GM10248 (cell line): ENCODE results near the gene JARID2.

Experiments used
- CTCF ChIA-PET: fragments of 300-600 bp; sonication (Branson Sonifier 250); formaldehyde crosslinking; extraction: SDS; loops from one replicate; lab custom pipeline; 2021; ENCODE audit warnings: antibody characterized with exemption; lab: Yijun Ruan, JAX
- POLR2A ChIA-PET: fragments of 350-650 bp; sonication (Branson Sonifier 250); formaldehyde crosslinking; extraction: SDS; loops from one replicate; lab custom pipeline; 2020; ENCODE audit warnings: antibody characterized with exemption; lab: Yijun Ruan, JAX
- DNase-seq: peaks from one replicate; pipeline ENCODE4 v3.0.0; 2012; ENCODE audit errors: extremely low spot score
- CTCF ChIP-seq: IDR thresholded peaks from 2 replicates; pipeline ENCODE4 v1.5.1; 2012; ENCODE audit warnings: mild to moderate bottlenecking, low read depth; ENCODE audit errors: extremely low read depth, missing control alignments, control extremely low read depth

Gene JARID2

DNA sequence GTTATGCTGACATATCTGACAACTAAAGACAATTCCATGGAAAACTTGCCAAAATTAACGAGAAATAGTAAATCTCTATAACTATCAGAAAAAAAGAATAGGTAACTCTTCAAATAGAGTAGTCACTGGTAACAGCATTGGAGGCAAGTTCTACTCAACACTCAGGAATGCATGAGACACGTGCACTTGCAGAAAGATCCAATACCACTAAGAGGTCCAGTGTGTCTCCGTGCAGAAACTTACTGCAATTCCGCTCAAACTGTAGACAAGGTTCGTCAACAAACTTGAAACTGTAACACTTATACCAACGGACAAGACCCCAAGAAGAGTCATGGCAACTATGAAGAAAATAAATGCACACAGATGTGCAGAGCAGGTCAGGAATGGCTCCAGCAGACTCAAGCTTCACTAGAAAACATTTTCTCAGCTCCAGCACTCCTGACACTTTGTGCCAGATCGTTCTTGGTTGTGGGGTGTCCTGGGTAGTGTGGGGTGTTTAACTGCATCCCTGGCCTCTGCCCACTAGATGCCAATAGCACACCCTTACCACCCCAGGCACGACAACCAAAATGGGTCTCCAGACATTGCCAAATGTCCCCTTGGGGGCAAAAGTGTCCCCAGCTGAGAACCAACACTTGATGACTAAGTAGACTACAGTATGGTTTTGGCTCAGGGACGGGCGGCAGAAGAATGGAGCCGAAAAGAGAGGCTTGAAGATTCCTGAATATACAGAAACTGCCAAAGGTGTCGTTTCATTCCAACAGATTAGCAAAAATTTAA is 282.2 kb downstream of the JARID2 start:
- DNase-seq, result no peak
- ChIA-PET CTCF (interaction anchor here (1.9 kb wide), 1 partner anchor 24 kb away, joined by 8 read pairs; no protein-coding TSS in a partner anchor), POLR2A (no interaction called here)
- TF ChIP-seq CTCF, result no peak

GRCh38 chr6:15528870-15529269 is 283.0 kb downstream of the JARID2 start:
- DNase-seq, result no peak
- POLR2A ChIA-PET, result no interaction called here
- CTCF ChIA-PET, result no interaction called here
- no peak for TF ChIP-seq CTCF

- no peak for TF ChIP-seq CTCF
- POLR2A ChIA-PET, result no interaction called here
- no peak for DNase-seq
- CTCF ChIA-PET, result interaction anchor here (1.0 kb wide), 1 partner anchor 9 kb away, joined by 3 read pairs; no protein-coding TSS in a partner anchor
Measured at GRCh38 chr6:15530411-15530810, 284.5 kb downstream of the JARID2 start.

- CTCF ChIA-PET, result no interaction called here
- POLR2A ChIA-PET, result no interaction called here
- no peak for TF ChIP-seq CTCF
- no peak for DNase-seq
Measured at GRCh38 chr6:15531973-15532372, 286.1 kb downstream of the JARID2 start.

GRCh38 chr6:15533379-15534026 is 287.6 kb downstream of the JARID2 start:
- ChIA-PET POLR2A (no interaction called here), CTCF (interaction anchor here (0.9 to 1.2 kb wide), 2 partner anchors 12 to 25 kb away, joined by 3 read pairs; no protein-coding TSS in a partner anchor)
- TF ChIP-seq CTCF, result no peak
- DNase-seq, result no peak

DNA sequence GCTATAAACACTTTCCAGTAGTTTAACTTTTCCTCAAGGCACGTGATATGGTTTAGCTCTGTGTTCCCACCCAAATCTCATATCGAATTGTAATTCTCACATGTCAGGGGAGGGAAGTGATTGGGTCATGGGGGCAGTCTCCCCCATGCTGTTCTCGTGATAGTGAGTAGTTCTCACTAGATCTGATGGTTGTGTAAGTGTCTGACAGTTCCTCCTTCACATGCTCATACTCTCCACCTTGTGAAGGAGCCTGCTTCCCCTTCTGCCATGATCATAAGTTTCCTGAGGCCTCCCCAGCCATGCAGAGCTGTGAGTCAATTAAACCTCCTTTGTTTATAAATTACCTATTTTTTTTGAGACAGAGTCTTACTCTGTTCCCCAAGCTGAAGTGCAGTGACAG is 289.1 kb downstream of the JARID2 start:
- DNase-seq, result no peak
- no peak for TF ChIP-seq CTCF
- POLR2A ChIA-PET, result no interaction called here
- CTCF ChIA-PET, result interaction anchor here (0.9 to 2.2 kb wide), 5 partner anchors 9 to 81 kb away, joined by 3 to 6 read pairs (median 3); no protein-coding TSS in a partner anchor
